ENCODE results near the gene LNX1.

DNA sequence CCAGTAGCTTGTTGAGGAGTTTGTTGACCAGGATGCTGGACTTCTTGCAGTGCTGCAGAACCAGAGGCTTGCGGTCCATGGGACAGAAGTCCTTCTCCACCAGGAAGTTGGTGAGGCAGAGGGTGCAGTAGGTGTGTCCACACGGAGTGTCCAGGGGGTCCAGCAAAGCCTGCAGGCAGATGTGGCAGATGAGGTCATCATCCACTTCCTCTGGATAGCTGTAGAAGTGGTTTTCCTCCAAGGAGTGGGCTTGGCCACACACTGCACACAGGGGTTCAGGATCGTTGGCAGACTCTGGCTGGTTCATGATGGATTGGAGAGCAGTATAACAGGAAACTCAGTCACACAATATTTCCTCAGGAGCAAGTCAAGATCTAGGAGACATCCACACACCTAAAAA is 17.6 kb downstream of the LNX1 start:
- TF ChIP-seq, protein P1, sequence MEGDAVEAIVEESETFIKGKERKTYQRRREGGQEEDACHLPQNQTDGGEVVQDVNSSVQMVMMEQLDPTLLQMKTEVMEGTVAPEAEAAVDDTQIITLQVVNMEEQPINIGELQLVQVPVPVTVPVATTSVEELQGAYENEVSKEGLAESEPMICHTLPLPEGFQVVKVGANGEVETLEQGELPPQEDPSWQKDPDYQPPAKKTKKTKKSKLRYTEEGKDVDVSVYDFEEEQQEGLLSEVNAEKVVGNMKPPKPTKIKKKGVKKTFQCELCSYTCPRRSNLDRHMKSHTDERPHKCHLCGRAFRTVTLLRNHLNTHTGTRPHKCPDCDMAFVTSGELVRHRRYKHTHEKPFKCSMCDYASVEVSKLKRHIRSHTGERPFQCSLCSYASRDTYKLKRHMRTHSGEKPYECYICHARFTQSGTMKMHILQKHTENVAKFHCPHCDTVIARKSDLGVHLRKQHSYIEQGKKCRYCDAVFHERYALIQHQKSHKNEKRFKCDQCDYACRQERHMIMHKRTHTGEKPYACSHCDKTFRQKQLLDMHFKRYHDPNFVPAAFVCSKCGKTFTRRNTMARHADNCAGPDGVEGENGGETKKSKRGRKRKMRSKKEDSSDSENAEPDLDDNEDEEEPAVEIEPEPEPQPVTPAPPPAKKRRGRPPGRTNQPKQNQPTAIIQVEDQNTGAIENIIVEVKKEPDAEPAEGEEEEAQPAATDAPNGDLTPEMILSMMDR (IDR thresholded peaks at IDR 0.05): no peak
- TF ChIP-seq POLR2A (IDR thresholded peaks at IDR 0.05): no peak
